T-helper 1 cell treated with Interleukin-12 subunit alpha and Interleukin-12 subunit beta and Interleukin-4 antibody, amounts not matched to agents 30 μg/mL and 1 μg/mL, for 36 hours (primary cell): Measurements from ENCODE around the gene CNTNAP1.
A peak's percentile ranks its signal among the peaks of the same experiment; 100 is the strongest.

Source experiments
- H3K27ac Mint-ChIP-seq: one replicate; pipeline ENCODE4 v1.8.0; 2021; ENCODE audit warnings: mild to moderate bottlenecking, mixed read lengths
- H3K27me3 Mint-ChIP-seq: one replicate; pipeline ENCODE4 v1.8.0; 2021; ENCODE audit warnings: low read depth, mixed read lengths
- H3K36me3 Mint-ChIP-seq: one replicate; pipeline ENCODE4 v1.8.0; 2021; ENCODE audit warnings: low read depth, mixed read lengths
- H3K4me1 Mint-ChIP-seq: one replicate; pipeline ENCODE4 v1.8.0; 2021; ENCODE audit warnings: low read depth, mixed read lengths
- H3K4me3 Mint-ChIP-seq: one replicate; pipeline ENCODE4 v1.8.0; 2021; ENCODE audit warnings: mild to moderate bottlenecking, moderate library complexity, mixed read lengths
- H3K9me3 Mint-ChIP-seq: one replicate; pipeline ENCODE4 v1.8.0; 2021; ENCODE audit warnings: mixed read lengths

CNTNAP1 gene

DNA sequence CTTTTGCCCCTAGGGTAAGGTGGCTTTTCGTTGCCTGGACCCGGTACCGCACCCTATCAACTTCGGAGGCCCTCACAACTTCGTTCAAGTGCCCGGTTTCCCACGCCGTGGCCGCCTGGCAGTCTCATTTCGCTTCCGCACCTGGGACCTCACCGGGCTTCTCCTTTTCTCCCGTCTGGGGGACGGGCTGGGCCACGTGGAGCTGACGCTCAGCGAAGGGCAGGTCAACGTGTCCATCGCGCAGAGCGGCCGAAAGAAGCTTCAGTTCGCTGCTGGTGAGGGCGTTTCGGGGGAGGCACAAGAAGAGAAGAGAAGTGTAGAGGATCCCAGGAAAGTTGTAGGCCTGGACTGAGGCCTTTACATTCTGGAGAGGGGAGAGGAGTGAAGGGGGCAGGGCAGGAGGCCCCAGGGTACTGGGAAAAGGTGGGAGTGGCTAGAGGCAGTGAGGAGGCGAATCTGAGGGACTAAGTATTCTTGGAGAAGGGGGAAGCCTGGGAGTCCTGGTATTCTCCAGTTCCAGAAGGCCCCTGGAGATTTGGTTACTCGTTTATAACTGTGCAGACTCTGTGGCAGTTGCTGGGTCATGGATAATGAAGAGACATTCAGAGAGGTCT is 5.5 kb downstream of the CNTNAP1 start:
- Mint-ChIP-seq H3K9me3 (no peaks in the 10 kb centered on the region), H3K27me3 (peaks cover 30% of the 10 kb centered on the region), H3K4me3 (no peak overlapping the region), H3K36me3 (no peaks in the 10 kb centered on the region), H3K4me1 (peaks cover 6% of the 10 kb centered on the region), H3K27ac (no peak overlapping the region)

DNA sequence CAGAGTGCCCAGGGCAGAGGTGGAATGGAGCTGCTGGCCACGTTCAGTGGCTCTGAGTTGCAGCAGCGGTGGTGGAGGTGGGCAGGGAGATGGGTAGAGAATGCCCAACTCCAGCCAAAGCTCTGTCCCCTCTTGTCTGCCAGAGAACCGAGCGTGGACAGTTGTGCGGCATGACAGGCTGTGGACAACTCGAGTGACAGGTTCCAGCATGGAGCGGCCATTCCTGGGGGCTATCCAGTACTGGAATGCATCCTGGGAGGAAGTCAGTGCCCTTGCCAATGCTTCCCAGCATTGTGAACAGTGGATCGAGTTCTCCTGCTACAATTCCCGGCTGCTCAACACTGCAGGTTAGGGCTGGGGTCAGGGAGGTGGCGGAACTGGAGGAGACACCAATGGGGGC is 8.3 kb downstream of the CNTNAP1 start:
- H3K27ac Mint-ChIP-seq = no peak overlapping the region
- no peak overlapping the region for H3K4me3 Mint-ChIP-seq
- H3K4me1 Mint-ChIP-seq = no peaks in the 10 kb centered on the region
- peaks cover under 1% of the 10 kb centered on the region for H3K36me3 Mint-ChIP-seq
- H3K27me3 Mint-ChIP-seq = peaks cover 5% of the 10 kb centered on the region
- H3K9me3 Mint-ChIP-seq = no peaks in the 10 kb centered on the region

DNA sequence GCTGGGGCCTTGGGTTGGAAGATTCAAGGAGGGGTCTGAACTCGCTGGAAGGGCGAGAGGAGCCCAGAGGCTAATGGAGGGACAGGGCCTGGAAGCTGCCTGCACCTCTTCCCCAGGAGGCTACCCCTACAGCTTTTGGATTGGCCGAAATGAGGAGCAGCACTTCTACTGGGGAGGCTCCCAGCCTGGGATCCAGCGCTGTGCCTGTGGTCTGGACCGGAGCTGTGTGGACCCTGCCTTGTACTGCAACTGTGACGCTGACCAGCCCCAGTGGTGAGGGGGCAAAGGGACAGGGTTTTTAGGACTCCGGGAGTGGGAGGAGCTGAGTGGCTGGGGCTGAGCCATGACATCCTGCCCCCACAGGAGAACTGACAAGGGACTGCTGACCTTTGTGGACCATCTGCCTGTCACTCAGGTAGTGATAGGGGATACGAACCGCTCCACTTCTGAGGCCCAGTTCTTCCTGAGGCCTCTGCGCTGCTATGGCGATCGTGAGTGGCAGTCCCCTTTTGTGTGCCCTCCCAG is 8.8 kb downstream of the CNTNAP1 start:
- Mint-ChIP-seq H3K9me3 (no peaks in the 10 kb centered on the region), H3K4me1 (no peaks in the 10 kb centered on the region), H3K27ac (no peak overlapping the region), H3K36me3 (peaks cover 5% of the 10 kb centered on the region), H3K27me3 (no peaks in the 10 kb centered on the region), H3K4me3 (no peak overlapping the region)

DNA sequence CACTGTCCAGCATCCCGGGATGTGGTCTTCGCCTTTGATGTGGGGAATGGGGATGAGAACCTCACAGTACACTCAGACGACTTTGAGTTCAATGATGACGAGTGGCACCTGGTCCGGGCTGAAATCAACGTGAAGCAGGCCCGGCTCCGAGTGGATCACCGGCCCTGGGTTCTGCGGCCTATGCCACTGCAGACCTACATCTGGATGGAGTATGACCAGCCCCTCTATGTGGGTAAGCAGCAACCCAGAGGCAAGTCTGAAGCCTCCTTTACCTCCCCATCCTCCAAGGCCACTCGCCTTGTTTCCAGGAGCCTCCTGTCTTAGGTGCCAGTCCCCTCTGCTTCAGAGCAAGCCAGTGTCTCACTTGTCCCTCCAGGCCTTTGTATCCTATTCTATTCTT is 10.2 kb downstream of the CNTNAP1 start:
- Mint-ChIP-seq H3K9me3 (no peaks in the 10 kb centered on the region), H3K27me3 (no peaks in the 10 kb centered on the region), H3K4me1 (no peaks in the 10 kb centered on the region), H3K36me3 (peaks cover 5% of the 10 kb centered on the region), H3K4me3 (no peak overlapping the region), H3K27ac (no peak overlapping the region)

DNA sequence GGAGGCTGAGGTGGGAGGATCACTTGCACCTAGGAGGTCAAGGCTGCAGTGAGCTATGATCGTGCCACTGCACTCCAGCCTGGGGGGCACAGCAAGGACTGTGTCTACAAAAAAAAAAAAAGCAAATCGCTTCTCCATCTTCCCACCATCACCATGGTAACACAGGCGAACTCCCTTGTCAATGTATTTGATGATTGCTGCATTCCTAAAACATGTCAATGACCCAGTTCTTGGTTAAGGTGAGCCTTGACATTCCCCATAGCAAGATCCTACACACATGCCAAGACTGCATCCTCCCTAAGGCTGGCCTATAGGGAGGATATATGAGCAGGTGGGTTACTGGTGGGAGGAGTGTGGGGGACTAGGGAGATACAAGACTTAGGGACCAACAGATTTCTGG is 12.2 kb downstream of the CNTNAP1 start:
- H3K27me3 Mint-ChIP-seq = peaks cover 3% of the 10 kb centered on the region
- H3K27ac Mint-ChIP-seq = no peak overlapping the region
- H3K4me1 Mint-ChIP-seq = no peaks in the 10 kb centered on the region
- H3K4me3 Mint-ChIP-seq = no peak overlapping the region
- no peaks in the 10 kb centered on the region for H3K9me3 Mint-ChIP-seq
- peaks cover 12% of the 10 kb centered on the region for H3K36me3 Mint-ChIP-seq

DNA sequence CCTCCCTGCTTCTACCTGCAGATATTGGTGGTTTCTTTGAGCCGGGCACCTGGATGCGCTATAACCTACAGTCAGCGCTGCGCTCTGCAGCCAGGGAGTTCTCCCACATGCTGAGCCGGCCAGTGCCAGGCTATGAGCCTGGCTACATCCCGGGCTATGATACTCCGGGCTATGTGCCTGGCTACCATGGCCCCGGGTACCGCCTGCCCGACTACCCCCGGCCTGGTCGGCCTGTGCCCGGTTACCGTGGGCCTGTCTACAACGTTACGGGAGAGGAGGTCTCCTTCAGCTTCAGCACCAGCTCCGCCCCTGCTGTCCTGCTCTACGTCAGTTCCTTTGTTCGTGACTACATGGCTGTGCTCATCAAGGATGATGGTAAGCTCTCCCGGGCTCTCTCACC is 13.2 kb downstream of the CNTNAP1 start:
- Mint-ChIP-seq H3K27me3 (peaks cover 3% of the 10 kb centered on the region), H3K36me3 (peaks cover 13% of the 10 kb centered on the region), H3K27ac (no peak overlapping the region), H3K4me3 (no peak overlapping the region), H3K9me3 (no peaks in the 10 kb centered on the region), H3K4me1 (no peaks in the 10 kb centered on the region)

DNA sequence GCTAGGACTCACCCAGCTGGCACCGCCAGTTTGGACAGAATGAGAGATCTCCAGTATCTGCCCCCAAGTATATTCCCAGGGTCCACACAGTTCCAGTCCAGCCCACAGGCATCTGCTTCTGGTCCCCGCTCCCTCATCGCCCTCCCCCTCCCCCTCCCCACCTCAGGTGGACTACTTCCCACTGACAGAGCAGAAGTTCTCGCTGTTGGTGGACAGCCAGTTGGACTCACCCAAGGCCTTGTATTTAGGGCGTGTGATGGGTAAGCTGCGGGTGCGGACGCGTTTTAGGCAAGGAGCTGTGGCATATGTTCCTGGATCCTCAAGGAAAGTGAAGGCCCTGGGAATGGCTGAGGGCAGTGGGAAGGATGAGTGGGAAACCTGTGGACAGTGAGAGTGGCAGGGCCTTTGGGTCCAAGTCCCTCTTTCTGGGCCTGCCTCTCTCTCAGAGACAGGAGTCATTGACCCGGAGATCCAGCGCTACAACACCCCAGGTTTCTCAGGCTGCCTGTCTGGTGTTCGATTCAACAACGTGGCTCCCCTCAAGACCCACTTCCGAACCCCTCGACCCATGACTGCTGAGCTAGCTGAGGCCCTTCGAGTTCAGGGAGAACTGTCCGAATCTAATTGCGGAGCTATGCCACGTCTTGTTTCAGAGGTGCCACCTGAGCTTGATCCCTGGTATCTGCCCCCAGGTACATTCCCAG is 14.9 kb downstream of the CNTNAP1 start:
- H3K27me3 Mint-ChIP-seq = peaks cover 3% of the 10 kb centered on the region

DNA sequence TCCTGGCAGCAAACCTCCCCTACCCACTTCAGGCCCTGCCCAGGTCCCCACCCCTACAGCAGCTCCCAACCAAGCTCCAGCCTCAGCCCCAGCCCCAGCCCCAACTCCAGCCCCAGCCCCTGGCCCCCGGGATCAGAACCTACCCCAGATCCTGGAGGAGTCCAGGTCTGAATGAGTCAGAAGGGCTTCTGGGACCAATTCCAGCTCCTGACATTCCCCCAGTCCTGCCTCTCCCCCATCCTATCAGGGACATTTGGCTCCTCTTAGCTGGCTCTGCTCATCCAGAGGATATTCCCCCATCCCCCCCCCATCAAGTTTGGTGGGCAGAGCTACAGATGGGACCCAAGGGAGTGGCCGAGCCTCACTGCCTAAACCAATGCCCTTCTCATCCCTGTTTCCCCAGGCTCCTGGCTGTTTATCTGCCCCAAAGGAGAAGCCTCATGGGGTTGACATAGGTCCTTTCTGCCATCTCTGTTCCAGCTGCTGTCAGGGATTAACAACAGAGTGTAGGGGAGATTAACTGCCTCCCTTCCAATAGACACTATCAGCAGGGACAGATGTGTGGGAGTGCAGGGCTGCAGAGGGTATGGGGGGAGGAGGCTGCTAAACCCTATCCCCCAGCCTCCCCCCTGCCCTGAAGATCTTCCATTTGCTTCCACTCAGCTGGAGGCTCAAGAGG is 16.5 kb downstream of the CNTNAP1 start:
- Mint-ChIP-seq H3K27me3 (peaks cover 3% of the 10 kb centered on the region), H3K27ac (no peak overlapping the region), H3K4me1 (no peaks in the 10 kb centered on the region), H3K9me3 (no peaks in the 10 kb centered on the region), H3K36me3 (peaks cover 35% of the 10 kb centered on the region), H3K4me3 (no peak overlapping the region)

More for the DNA sequence above, 14.9 kb downstream of the CNTNAP1 start:
- H3K4me1 Mint-ChIP-seq = no peaks in the 10 kb centered on the region
- H3K9me3 Mint-ChIP-seq = no peaks in the 10 kb centered on the region
- H3K36me3 Mint-ChIP-seq = peaks cover 24% of the 10 kb centered on the region
- H3K27ac Mint-ChIP-seq = no peak overlapping the region
- no peak overlapping the region for H3K4me3 Mint-ChIP-seq

DNA sequence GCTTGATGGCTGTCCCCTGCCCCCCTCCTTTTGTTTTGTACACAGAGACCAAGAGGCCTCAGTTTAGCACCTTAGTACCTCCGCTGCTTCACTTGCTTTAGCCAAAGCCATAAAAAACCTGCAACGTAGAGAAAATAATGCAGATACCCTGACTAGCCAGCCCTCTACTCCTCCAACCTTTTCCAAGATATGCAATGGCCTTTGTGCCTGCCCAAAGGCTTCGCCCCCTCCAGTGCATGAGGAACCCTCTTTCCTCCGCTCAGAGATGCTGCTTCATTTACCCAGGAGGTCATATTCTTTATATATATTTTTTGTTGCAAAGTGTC is 17.0 kb downstream of the CNTNAP1 start:
- Mint-ChIP-seq H3K27ac (no peak overlapping the region), H3K27me3 (peaks cover 3% of the 10 kb centered on the region), H3K9me3 (no peaks in the 10 kb centered on the region), H3K4me1 (peaks cover under 1% of the 10 kb centered on the region), H3K36me3 (peaks cover 38% of the 10 kb centered on the region), H3K4me3 (no peak overlapping the region)

DNA sequence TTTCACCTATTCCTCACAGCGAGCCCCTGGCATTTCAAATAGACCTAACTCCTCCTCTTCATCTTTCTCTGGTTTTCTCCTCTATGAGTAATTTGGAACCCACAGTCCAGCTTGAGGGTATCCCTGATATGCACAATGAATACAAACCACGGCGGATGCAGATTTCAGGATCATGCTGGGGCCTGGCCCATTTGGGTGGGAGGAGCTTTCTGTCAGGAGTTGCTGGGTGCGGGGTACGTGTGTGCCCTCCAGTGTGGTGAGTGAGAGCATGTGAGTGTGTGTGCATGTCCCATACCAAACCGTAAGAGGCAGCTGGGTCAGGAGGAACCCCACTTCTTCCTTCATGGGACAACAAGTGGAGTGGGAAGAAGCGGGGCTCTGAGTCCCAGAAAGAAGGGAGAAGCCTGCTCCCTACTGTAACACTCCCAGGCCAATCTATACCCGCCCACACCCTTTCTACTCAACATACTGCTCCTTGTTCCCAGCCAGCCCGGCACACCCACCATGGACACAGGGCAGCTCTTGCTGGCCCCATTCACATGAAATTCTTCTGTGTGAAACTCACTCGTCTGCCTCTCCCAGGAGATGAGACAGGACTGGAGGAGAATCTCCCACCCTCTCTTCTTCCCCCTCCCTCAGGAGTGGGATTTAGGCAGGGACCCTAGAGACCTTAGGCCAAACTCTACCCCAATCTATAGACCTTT is 18.4 kb downstream of the CNTNAP1 start:
- H3K4me3 Mint-ChIP-seq = no peak overlapping the region
- H3K36me3 Mint-ChIP-seq = peaks cover 47% of the 10 kb centered on the region
- H3K27me3 Mint-ChIP-seq = peaks cover 3% of the 10 kb centered on the region
- no peak overlapping the region for H3K27ac Mint-ChIP-seq
- peaks cover 10% of the 10 kb centered on the region for H3K4me1 Mint-ChIP-seq
- H3K9me3 Mint-ChIP-seq = no peaks in the 10 kb centered on the region

DNA sequence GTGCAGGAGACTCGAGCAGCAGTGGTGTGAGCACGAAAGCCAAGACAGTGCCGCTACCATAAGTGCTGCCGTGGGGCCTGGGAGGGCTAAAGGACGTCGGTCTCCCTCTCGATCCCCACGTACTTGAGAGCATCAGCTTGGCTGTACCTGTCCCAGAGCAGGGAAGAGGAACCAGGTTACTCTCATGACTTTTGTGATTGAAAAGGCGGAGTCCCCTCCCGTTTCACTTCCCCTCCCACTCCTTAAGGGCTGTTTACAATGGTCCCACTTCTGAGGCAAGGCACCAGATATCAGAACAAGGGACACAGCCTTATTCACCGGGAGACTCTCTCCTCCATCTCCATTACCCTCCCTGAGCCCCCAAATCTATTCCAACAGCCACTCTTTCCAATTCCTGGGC is 20.1 kb downstream of the CNTNAP1 start:
- peaks cover 55% of the 10 kb centered on the region for H3K36me3 Mint-ChIP-seq
- H3K9me3 Mint-ChIP-seq = no peaks in the 10 kb centered on the region
- no peak overlapping the region for H3K27ac Mint-ChIP-seq
- peaks cover 3% of the 10 kb centered on the region for H3K27me3 Mint-ChIP-seq
- peaks cover 17% of the 10 kb centered on the region for H3K4me1 Mint-ChIP-seq
- no peak overlapping the region for H3K4me3 Mint-ChIP-seq

DNA sequence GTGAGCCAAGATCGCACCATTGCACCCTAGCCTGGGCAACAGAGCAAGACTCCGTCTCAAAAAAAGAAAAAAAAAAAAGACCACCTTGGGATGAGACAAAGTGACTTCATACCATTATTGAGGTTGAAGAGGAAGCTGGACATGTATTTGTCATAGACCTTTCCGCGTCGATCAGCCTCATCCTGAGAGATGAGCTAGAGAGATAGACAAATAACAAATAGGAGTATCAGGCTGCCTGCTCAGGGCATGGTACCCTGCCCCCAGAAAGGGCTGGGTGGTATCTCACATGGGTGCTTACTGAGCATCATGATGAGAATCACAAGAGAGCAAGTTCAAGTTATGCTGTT is 22.1 kb downstream of the CNTNAP1 start:
- Mint-ChIP-seq H3K27ac (no peak overlapping the region), H3K27me3 (peaks cover under 1% of the 10 kb centered on the region), H3K9me3 (no peaks in the 10 kb centered on the region), H3K4me1 (peaks cover 20% of the 10 kb centered on the region), H3K4me3 (no peak overlapping the region), H3K36me3 (peaks cover 67% of the 10 kb centered on the region)

DNA sequence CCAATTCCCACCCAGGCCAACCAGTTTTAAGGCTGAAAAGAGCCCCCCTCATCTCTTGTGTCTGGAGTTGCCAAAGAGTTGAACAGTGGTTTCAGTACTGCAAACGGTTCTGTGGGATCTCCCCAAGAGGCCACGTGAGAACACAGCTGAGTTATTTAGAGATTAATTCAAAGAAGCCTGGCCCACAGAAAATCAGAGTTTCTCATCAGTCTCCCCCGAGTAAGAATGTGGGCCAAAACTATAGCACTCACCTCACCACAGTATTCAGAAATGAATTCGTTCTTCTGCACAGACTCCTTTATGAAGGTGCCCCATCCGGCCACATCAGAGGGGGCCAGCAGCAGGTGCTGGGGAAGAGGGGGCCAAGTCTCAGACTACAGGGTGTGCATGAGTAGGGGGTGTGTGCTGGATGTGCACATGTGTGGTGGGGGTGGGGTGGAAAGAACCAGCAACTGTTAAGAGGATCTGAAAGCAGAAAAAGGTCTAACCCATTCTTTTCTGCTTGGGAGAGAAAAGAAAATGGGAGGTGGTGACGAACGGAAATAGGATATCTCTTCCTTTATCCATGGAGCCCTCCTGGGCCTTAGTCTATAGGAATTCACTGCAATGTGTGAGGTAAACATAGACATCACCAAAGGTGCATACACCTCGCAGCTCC is 22.6 kb downstream of the CNTNAP1 start:
- H3K27ac Mint-ChIP-seq = peak overlapping the region; percentile 54

DNA sequence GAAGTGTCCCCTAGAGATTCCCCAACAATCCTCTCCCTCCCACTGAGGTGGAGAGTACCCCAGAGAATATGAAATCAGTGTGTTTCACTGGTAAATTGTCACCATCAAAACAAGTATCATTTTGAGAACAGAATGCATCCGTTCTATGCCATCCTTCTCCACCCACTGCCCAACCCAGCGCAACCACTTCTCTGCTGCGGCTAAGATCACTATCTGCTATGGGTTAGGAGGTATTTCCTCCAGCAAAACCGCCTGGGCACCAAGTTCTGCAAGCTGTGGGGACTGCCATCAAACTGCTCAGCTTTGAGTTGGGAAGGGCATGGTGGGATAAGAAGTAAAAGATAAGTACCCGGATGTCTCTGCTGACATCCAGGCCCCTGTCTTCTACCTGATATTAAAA is 24.4 kb downstream of the CNTNAP1 start:
- no peaks in the 10 kb centered on the region for H3K9me3 Mint-ChIP-seq
- no peaks in the 10 kb centered on the region for H3K27me3 Mint-ChIP-seq
- H3K27ac Mint-ChIP-seq = no peak overlapping the region
- peaks cover 20% of the 10 kb centered on the region for H3K4me1 Mint-ChIP-seq
- H3K36me3 Mint-ChIP-seq = peaks cover 73% of the 10 kb centered on the region
- H3K4me3 Mint-ChIP-seq = no peak overlapping the region

More for the DNA sequence above, 22.6 kb downstream of the CNTNAP1 start:
- Mint-ChIP-seq H3K4me3 (peak overlapping the region; percentile 2), H3K9me3 (no peaks in the 10 kb centered on the region), H3K36me3 (peaks cover 70% of the 10 kb centered on the region), H3K27me3 (no peaks in the 10 kb centered on the region), H3K4me1 (peaks cover 20% of the 10 kb centered on the region)
